Right lobe of liver (tissue), 6 donors: Measurements from ENCODE around the gene BSCL2. TPM values are rescaled to one million over a fixed set of nuclear protein-coding genes. Genes with fewer than 3 reads are reported as not detected.
"Not testable (repeated sequence)": the region's sequence is repeated elsewhere in the genome, so short reads cannot be mapped to it uniquely, and the experiment has no call there.

Experiments
- ATAC-seq, 4 donors: fragments of 200-7000 bp; cut with Tn5 transposase; one replicate each; pipeline ENCODE4 v1.9.1; 2020; ENCODE audit warnings: mild to moderate bottlenecking in 4 of 4, moderate library complexity in 4 of 4
- DNase-seq, 3 donors: peaks; one replicate each; pipeline ENCODE4 v3.0.0-alpha.2; 2020
- H3K27ac ChIP-seq, 3 donors: fragments of 200-600 bp; one replicate each; pipeline ENCODE4 v1.8.0; 2022
- H3K27me3 ChIP-seq, 2 donors: fragments of 200-600 bp; one replicate each; pipeline ENCODE4 v1.8.0; 2022
- H3K36me3 ChIP-seq, 4 donors: fragments of 200-600 bp; sonication (generic) in 1 of 4; one replicate each; pipeline versions ENCODE4 v1.5.1 to v1.8.0; 2017 to 2022; ENCODE audit warnings: control low read depth in 1 of 4
- H3K4me1 ChIP-seq, 4 donors: fragments of 200-600 bp; sonication (generic) in 1 of 4; one replicate each; pipeline versions ENCODE4 v1.5.1 to v1.8.0; 2017 to 2022; ENCODE audit warnings: control low read depth in 1 of 4
- H3K4me3 ChIP-seq, 3 donors: fragments of 200-600 bp; one replicate each; pipeline ENCODE4 v1.8.0; 2022
- H3K9me3 ChIP-seq, 4 donors: fragments of 200-600 bp; sonication (generic) in 1 of 4; one replicate each; pipeline versions ENCODE4 v1.5.1 to v1.8.0; 2017 to 2022; ENCODE audit warnings: control low read depth in 1 of 4
- CTCF ChIP-seq, 4 donors: fragments of 200-600 bp in 3 of 4; fragments of 450-650 bp in 1 of 4; IDR thresholded peaks; one replicate each; pipeline versions ENCODE4 v1.5.1 to v1.8.0; 2016 to 2022; ENCODE audit warnings: antibody characterized with exemption in 4 of 4, mild to moderate bottlenecking in 2 of 4
- POLR2A ChIP-seq: fragments of 450-650 bp; IDR thresholded peaks from one replicate; pipeline ENCODE4 v1.6.1; 2017; ENCODE audit warnings: antibody characterized with exemption, mild to moderate bottlenecking
- WGBS: methylation state at CpG from one replicate; pipeline ENCODE4 v1.1.6; 2018; ENCODE audit warnings: low coverage, low lambda C conversion rate; ENCODE audit not compliant: insufficient coverage; ENCODE audit errors: missing lambda C conversion rate; 5-methylcytosine and 5-hydroxymethylcytosine counted together
- intact Hi-C, 2 donors: fragments of 100-400 bp; cut with DNase I; formaldehyde crosslinking; loops; one replicate each; pipeline versions ENCODE4 v1.11.2 to v1.14.1; 2022
- total RNA-seq, 6 experiments: library from RNA; depleted of rRNA in 2 of 6; stranded (reverse); fragments of >200 nt in 2 of 6; fragmentation: NEBNext Ultra II Directional in 3 of 6; extraction: Animal tissue kit (Norgen Biotek cat#: 25700) in 3 of 6; gene quantifications; one replicate each; pipeline versions ENCODE4 v1.1.0 to v1.2.4, GENCODE V29; 2016 to 2023
- donor health status: DM: no; HTN: yes; CAD: no.
- donor health status: DM: no; HTN: no; CAD: no.
- donor health status: DM: no; HTN: no; CAD: no.
- donor health status: DM: no; HTN: yes; CAD: no.
- donor health status: DM: no; HTN: yes; CAD: no.

BSCL2 gene
- total RNA-seq, 6 experiments from 2014 or later: 18.8 to 41.4 (median 34.3) TPM

- Histone ChIP-seq H3K27ac (no peak overlapping the region), H3K36me3 (peaks cover 0 to 6% (median 0%) of the 10 kb centered on the region in 4 donors), H3K9me3 (no peaks in the 10 kb centered on the region), H3K27me3 (no peaks in the 10 kb centered on the region), H3K4me1 (peaks cover 0 to 11% (median 0%) of the 10 kb centered on the region in 4 donors), H3K4me3 (no peak overlapping the region)
- TF ChIP-seq CTCF (IDR thresholded peaks at IDR 0.05) (no peak), POLR2A (no peak)
- ATAC-seq (no peak), DNase-seq (no peak)
- intact Hi-C loops: no loop called here
- 100% methylated on average over 2 of the region's 14 CpGs for WGBS
These were observed 45.1 kb upstream of the BSCL2 start for GRCh38 chr11:62752177-62752785.

GRCh38 chr11:62749931-62750330, 42.7 kb upstream of the BSCL2 start:
- DNase-seq, H3K36me3 ChIP-seq, ATAC-seq, H3K4me3 ChIP-seq, intact Hi-C loops, H3K27ac ChIP-seq, H3K9me3 ChIP-seq, H3K27me3 ChIP-seq: not testable (repeated sequence)
- H3K4me1 ChIP-seq: peaks cover 0 to 11% (median 0%) of the 10 kb centered on the region in 4 donors
- WGBS: 97% methylated on average over 4 of the region's 5 CpGs

- Histone ChIP-seq H3K9me3 (no peaks in the 10 kb centered on the region), H3K4me3 (no peak overlapping the region), H3K36me3 (peaks cover 0 to 6% (median 0%) of the 10 kb centered on the region in 4 donors), H3K4me1 (no peaks in the 10 kb centered on the region), H3K27me3 (no peaks in the 10 kb centered on the region), H3K27ac (no peak overlapping the region)
- WGBS: 89% methylated on average over 9 of the region's 9 CpGs
- no peak for DNase-seq
- intact Hi-C loops: no loop called here
- no peak for TF ChIP-seq POLR2A
- TF ChIP-seq CTCF (IDR thresholded peaks at IDR 0.05): no peak
- no peak for ATAC-seq
These were observed 40.4 kb upstream of the BSCL2 start for GRCh38 chr11:62747475-62748160.

GRCh38 chr11:62737196-62737595, 30.0 kb upstream of the BSCL2 start:
- H3K9me3 ChIP-seq: no peaks in the 10 kb centered on the region
- intact Hi-C loops: no loop called here
- H3K27me3 ChIP-seq: no peaks in the 10 kb centered on the region
- ATAC-seq (no peak), DNase-seq (no peak)
- H3K27ac ChIP-seq: no peak overlapping the region
- no peaks in the 10 kb centered on the region for H3K4me1 ChIP-seq
- H3K36me3 ChIP-seq: peaks cover 0 to 68% (median 25%) of the 10 kb centered on the region in 4 donors
- no peak for TF ChIP-seq POLR2A
- no peak overlapping the region for H3K4me3 ChIP-seq

- H3K4me1 ChIP-seq: peaks cover 0 to 17% (median 9%) of the 10 kb centered on the region in 4 donors
- no peaks in the 10 kb centered on the region for H3K27me3 ChIP-seq
- DNase-seq (no peak), ATAC-seq (no peak)
- peaks cover 0 to 51% (median 15%) of the 10 kb centered on the region in 4 donors for H3K36me3 ChIP-seq
- WGBS: 65% methylated on average over 2 of the region's 2 CpGs
- H3K4me3 ChIP-seq: no peak overlapping the region
- H3K9me3 ChIP-seq: no peaks in the 10 kb centered on the region
- intact Hi-C loops: no loop called here
- no peak overlapping the region for H3K27ac ChIP-seq
- TF ChIP-seq POLR2A (no peak), CTCF (IDR thresholded peaks at IDR 0.05) (peak in 2 of 4 donors; percentile 14 to 17)
These were observed 25.6 kb upstream of the BSCL2 start for GRCh38 chr11:62732830-62733229.

- Histone ChIP-seq H3K4me1 (peaks cover 0 to 20% (median 10%) of the 10 kb centered on the region in 4 donors), H3K36me3 (peaks cover 0 to 30% (median 7%) of the 10 kb centered on the region in 4 donors)
- H3K9me3 ChIP-seq, H3K27me3 ChIP-seq, H3K27ac ChIP-seq, ATAC-seq, DNase-seq, intact Hi-C loops, H3K4me3 ChIP-seq: not testable (repeated sequence)
- 88% methylated on average over 8 of the region's 14 CpGs for WGBS
These were observed 22.9 kb upstream of the BSCL2 start for GRCh38 chr11:62730076-62730475.
